HG03060 (cell line): ENCODE results near the gene RBM4B.

ENCODE experiments used
- ATAC-seq: cut with Tn5 transposase; IDR thresholded peaks from one replicate; pipeline ENCODE4 v1.9.1; 2021; ENCODE audit warnings: low read depth, moderate number of reproducible peaks; ENCODE audit not compliant: unreplicated experiment

Gene RBM4B

DNA sequence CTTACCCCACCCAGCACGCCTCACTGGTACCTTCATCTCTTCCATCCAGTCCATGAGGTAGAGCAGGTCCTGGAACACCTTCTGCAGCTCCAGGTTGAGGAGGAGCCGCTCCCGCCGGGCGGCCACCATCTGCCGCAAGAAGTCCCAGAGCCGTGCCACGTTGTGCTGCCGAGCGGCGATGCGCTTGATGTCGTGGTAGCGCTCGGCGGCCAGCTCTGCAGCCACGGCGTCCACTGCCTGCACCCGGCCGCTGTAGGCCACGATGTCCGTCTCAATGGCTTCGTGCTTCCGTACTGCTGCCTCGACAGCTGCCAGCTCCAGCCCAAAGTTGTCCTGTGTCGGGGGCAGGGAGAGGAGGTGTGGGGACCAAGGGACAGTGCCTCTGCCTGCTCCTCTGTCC is 29.8 kb upstream of the RBM4B start:
- ATAC-seq, result no peak

DNA sequence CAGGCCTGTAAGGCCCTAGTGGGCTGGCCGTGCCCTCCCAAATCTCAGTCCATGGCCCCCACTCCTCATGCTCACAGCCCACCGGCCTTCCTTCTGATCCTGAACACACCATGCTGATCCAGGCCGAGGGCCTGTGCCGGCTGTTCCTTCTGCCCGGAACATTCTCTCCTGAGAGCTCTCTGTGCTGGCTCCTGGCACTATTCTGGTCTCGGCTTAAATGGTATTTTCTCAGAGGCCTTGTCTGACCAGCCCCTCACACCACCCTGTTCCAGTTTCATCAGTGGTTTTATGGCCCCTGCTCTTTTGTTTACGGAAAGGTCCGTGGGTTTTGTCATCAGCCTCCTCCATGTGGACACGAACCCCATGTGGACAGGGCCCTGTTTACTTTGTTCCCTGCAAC is 29.3 kb upstream of the RBM4B start:
- ATAC-seq, result no peak

DNA sequence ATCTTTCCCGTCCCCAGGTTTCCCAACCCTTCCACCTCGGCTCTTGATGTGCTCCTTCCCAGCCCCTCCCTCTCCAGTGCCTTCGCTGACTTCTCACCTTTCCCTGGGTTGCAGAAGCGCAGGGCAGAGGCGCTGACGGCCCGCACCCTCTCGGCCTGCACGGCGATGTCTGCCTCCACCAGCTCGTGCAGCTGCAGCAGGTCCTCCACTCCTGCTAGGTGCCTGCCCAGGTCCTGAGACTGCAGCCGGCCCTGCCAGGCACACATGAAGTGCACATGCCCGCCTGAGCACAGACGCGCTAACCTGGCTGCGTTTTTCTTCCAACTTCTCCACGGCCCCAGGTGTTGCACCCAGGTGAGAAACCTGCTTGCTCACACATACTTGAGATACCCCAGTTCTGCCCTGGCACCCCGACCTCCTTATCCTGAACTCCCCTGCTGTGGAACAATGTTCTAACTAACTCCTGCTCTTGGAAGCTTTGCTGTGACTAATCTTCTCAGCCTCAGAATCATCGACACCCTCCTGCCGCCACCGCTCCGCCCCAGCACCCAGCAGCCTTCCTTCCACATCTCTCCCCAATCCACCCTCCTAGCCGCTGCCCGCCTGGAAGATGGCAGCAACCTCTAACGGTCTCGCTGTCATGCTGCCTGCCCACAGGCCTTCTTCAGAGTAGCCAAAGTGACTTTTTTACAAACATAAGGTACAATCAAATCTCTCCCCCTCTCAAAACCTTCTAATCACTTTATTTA is 28.1 kb upstream of the RBM4B start:
- no peak for ATAC-seq

DNA sequence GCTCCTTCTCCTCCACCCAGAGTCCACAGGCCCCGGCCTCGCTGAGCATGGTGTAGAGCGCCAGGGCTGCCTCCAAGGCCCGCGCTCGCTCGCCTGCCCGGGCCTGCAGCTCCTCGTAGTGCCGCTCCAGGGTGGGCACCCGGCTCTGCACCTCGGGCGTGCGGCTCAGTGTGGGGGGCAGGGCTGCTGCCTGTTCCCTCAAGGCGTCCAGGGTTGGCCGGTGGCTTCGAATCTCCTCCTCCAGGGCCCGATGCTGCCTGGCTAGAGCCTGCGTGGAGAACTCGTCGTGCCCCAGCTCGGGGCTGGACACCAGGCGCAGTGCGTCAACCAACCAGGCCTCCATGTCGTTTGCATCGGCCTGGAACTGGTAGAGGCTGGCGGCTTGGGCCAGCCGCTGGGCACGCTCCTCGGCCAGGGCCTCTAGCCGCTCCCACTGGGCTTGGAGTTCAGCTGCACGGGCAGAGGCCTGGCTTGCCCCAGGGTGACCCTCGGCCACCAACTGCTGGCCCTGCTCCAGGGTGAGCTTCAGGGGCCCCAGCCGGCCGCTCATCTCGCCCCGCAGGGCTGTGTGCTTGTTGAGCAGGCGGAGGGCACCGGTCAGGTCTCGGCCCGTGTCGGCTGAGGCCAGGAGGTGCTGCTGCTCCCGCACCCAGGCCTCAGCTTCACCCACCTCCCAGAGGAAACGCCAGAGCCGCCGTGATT is 27.1 kb upstream of the RBM4B start:
- no peak for ATAC-seq

DNA sequence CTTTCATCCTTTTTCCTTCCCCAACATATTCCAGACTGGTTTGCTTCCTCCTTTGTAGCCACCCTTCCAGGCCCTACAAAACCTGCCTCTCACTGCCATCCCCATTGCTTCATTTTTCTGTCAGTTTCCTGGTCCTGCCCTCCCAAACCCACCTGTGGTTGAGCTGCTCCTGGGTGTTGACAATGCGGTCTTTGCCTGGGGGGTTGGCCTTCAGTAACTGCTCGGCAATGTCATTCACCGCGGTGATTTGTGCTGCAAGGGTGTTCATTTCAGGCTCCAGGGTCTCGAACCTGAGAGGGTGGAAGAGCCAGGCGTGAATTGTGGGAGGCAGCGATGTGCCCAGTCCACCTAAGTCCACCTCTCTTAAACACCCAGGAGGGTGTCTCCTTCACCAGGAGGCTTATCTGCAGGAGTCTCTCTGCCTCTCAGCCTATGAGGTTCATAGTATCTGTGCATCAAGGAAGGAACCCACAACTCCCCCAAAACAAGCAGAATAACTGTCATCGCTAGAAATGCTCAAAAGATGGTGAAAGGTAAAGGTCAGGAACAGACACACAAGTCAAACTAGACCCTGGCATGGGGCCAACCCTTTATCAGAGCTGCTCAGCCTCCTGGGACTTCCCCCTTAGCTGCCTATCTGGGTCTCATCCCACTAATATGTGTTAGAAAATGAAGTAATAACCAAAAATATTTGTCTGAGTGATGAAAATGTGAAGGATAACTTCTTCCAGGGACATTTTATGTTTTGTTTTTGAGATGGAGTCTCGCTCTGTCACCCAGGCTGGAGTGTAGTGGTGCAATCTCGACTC is 23.9 kb upstream of the RBM4B start:
- ATAC-seq, result no peak

DNA sequence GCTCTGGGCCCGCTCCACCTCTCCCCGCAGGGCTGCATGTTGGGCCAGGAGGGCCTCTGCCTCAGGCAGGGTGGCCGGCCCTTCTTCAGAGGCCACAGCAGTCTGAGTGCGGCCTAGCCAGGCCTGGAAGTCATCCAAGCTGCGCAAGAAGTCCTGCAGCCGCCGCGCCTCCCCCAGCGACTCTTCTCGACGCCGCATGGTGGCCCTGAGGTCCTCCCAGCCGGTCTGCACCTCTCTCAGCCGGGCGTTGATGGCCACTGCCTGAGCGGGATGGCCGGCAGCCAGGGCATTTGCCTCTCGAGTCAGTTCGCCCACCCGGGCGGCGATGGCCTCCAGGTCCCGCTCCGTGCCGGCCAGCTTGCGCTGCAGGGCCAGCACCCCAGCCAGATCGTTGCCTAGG is 23.1 kb upstream of the RBM4B start:
- no peak for ATAC-seq

DNA sequence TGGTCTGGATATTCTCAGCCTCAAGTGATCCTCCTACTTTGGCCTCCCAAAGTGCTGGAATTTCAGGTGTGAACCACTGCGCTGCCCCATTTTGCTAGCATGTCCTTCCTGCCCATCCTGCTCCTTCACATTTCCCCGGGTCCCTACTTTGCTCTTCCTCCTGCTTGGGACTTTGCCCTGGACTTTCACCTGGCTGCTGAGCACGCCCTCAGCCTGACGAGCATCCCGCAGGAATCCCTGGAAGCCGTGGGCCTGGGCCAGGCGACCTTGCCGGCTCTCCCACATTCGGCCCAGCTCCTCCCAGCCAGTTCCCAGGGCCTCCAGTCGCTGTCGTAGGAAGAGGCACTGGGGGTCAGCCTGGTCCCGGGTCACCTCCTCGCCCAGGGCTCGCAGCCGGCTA is 22.6 kb upstream of the RBM4B start:
- ATAC-seq, result no peak

DNA sequence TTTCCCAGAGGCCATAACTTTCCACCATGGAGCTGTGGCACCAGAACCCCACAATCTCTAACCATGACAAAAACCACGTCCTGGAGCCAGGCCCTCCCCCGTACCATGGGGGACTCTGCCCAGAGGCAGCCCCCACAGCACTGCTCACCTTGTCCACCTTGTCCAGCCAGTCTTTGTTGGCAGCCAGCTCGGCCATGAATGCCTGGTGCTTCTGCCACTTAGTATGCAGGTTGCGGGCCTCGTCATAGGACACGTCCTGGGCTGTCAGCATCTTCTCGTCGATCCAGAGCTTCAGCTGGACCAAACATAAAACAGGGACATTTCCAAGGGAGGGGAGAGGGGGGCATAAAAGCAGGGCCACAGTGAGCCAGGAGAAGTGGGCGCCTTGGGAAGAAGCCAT is 20.8 kb upstream of the RBM4B start:
- no peak for ATAC-seq

DNA sequence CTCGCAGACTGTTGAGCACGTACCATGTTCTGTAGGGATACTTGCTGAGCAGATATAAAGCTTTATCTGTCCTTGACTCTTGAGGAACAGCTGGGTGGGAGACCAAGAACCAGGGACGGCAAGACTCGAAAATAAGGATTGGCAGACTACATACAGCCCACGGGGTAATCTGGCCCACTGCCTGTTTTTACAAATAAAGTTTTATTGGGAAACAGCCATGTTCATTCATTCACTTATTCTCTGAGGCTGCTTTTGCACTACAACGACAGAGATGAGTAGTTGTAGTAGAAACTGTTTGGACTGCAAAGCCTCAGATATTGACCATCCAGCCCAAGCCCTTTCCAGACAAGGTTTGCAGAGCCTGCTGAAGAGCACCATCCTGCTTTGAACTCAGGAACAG is 20.3 kb upstream of the RBM4B start:
- ATAC-seq, result no peak

DNA sequence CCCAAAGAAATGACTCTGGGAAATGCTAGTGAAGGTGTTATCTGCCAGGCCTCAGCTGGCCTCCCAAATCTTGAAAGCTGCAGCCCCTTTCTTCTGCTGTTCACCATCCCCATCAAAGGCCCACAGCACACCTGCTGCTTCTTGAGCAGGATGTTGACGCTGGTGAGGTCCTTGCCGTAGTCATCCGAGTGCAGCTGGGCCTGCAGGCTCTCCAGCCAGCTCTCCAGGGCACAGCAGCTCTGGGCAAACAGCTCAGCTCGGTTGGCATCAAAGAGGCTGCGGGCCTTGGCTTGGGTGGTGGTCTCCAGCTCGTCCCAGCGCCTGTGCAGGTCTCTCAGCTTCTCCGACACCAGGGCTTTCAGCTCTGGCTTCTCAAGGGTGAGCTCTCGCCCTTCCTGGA is 18.5 kb upstream of the RBM4B start:
- ATAC-seq, result no peak

DNA sequence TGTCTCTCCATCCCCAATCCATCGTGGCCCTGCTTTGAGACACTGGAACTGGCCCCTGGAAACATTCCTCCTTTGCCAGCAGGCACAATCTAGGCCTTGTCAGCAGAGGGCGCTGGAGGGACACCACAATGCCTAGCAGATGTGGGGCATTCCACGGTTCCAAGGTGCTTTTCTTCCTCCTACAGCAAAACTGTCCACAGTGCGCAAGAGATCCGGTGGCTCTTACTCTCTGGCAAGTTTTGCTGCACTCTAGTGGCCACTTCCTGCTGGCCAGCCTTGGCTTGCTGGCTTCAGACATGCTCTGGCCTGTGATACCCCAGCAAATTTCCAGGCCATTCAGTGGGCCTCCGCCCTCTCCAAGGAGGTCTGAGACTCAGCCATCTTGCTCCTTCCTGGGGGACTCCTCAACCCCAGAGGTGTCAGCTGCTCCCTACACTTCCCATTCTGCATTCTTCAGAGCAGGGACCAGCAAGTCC is 17.1 kb upstream of the RBM4B start:
- ATAC-seq, result no peak

DNA sequence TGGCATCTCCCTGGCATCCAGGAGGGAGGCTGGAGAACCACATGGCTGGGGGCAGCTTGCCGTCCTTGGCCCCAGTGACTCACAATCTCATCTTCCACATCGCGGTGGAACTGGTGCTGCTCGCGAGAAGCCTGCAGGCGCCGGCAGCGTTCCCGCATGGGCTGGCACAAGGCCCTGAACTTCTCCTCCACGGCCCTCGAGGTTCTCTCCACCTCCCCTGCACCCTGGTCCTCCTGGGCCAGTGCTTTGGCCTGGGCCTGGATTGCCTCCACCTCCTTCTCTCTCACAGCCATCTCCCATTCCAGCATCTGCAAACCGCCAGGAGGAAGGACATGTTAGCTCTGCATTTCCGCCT is 16.3 kb upstream of the RBM4B start:
- no peak for ATAC-seq

DNA sequence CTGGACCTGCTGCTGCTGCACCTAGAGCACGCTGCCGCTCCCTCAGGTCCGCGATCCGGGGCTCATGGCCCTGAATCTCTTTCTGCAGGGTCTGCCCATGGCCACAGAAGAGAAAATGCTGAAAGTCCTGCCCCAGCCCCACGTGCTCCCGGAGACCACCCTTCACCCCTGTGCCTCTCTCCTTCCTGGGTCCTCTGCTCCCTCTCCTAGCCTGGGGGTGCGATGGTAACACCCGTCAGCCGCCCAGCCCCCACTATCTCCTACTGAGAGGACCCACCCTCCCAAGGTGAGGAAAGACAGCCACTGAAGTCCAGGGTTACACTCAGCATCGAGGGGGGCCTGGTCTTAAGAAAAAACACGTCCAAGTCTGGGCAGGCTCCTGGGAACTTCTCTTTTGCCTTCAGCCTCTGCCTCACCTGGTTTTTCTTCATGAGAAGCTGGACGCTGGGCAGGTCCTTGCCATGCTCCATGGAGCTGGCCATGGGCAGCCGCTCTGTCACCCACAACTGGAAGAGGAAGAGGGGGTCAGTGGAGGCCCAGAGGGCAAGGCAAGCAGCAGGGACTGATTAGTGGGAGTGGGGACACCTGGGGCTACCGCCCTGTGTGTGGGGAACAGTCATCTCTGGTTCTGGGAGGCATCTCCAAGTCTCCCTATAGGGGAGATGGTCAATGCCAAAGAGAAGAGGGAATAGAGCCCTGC is 15.8 kb upstream of the RBM4B start:
- no peak for ATAC-seq

DNA sequence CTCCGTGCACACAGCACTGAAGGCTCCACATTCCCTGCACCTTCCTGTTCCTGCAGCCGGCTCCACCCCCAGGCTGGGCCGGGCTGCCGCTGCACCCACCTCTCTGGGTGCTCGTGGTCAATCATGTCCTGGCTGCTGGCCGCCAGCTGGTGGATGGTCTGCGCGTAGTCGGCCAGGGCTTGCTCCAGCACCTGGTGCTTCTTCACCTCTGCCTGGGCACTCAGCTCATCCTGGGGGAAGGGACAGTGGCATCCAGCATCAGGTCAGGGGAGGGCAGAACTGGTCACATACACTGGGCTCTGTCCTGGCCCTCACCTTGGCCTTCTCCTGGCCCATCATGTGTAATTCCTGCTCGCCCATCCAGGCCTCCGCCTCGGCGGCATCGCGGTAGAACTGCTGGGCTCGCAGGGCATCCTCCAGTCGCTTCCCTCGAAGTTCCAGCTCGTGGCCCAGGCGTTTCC is 15.2 kb upstream of the RBM4B start:
- no peak for ATAC-seq

DNA sequence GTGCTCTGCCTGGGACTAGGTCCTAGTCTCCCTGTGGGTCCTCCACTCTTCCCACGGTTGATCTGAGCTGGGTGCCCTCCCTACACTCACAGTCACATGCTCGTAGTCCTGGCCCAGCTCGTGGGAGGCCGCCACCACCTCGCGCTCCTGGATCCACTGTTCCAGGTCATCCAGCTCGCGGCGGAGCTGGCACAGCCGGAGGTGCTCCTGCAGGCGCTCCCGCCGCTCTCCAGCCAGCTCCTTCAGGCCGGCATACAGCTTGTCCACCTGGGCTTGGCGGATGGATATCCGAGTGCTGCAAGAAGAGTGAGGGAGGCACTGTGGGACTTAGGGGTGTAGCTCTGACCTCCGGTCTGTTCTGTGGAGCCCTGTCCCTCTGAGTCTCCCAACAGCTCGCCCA is 14.8 kb upstream of the RBM4B start:
- ATAC-seq, result no peak

DNA sequence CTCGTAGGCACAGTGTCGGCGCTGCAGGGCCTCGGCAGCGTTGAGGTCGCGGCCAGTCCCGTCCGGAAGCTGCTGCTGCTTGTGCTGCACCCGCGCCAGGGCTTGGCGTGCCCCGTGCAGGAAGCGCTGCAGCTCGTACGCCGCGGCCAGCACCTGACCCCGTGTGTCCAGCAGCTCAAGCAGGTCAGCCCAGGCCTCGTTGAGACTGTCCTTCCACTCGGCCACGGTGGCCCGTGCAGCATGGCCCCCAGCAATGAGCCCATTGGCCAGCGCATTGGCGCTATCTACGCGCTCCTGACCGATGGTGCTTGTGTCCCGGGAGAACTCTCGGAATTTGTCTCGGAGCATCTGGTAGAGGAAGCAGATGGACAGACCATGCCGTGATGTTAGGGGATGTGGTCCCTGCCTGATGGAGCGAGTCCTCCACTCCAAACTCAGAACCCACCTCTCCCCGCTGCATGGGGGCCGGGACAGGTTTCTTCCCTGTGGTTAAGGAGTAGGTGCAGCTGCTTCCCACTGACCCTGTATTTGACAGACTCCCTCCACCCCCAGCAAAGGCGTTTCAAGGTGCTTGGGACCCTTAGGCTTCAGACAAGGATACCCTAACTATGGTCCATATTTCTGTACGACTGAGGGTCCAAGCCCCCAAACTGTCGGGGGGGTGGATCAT is 13.8 kb upstream of the RBM4B start:
- no peak for ATAC-seq

DNA sequence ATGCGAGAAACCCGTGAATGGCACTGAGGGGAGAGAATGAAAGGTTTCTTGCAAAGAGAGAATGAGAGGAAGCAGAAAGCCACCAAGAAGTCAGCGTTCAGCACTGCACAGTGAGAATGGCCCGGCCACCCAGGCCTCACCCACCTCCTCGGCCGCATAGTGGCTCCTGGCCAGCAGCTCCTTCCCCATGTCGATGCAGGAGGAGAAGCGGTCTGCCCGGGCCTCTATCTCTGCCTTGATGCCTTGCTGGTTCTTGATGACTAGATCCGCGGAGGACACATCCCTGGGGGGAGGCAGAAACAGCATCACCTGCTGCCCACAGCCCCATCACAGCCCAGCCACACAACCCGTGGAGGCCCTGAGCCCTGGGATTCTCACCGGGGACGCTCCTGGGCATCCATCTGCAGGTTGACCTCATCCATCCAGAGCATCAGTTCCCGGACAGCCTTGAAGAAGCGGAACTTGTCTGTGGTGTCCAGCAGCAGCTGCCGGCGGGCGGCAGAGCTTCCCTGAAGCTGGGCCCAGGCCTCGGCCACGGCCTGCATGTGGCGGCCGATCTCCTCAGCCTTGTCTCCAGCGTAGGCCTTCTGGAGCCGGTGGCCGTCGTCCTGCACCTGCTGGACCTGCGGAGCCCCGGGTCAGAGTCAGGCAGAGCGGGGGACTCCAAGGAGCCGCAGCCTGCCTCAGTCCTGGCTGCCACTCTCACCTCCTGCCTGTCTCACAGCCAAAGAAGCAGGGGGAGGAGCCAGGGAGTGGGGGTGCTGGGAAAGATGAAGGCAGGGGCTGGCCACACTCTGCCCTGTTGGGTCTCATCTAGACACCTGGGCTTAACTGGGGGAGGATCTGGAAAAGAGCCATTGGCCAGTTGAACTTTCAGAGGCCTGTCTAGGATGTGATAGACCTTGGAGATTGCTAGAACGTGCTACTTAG is 12.2 kb upstream of the RBM4B start:
- ATAC-seq, result no peak

DNA sequence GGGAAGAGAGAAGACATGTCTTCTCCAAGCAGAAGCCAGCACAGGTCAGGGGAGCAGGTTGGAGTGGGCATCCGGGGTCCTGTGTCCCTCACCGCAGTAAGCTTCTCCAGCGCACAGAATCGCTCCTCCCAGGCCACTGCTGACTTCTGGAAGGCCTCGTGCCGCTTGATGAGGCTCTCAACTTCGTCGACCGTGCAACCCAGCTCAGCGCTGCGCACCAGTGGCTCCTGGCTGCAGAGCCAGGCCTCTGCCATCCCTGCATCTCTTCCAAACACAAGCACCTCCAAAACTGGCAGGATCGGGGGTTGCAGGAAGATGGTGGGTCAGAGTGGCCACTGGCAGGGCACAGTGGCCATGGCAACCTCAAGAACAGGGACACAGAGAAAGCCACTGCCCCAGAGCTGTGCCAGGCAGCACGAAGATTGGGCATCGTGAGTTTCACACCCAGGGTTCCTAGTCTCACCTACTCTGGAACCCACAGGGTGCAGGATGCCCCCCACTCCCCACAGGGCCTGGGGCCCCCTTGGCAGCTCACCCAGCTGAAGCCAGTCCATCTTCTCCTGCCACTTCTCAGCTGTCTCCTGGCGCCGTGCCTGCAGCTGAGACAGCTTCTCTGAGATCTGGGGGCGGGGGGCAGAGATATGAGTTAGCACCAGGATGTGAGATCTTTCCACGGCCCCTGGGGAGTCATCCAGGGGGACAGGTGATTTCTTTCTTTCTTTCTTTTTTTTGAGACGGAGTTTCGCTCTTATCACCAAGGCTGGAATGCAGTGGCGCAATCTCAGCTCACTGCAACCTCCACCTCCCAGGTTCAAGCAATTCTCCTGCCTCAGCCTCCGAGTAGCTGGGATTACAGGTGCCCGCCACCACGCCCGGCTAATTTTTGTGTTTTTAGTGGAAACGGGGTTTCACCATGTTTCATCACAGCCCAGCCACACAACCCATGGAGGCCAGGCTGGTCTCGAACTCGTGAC is 11.2 kb upstream of the RBM4B start:
- no peak for ATAC-seq
